Dermis blood vessel endothelial cell (primary cell): ENCODE results near the gene PDE4B. TPM values are rescaled to one million over a fixed set of nuclear protein-coding genes. Genes with fewer than 3 reads are reported as not detected.
A peak's percentile ranks its signal among the peaks of the same experiment; 100 is the strongest.

Source experiments
- DNase-seq: peaks from one replicate; pipeline ENCODE4 v3.0.0; 2010
- total RNA-seq: library from RNA; depleted of rRNA; stranded (reverse); fragments of >200 nt; gene quantifications from 2 replicates; pipeline ENCODE4 v1.2.3, GENCODE V29; 2014

PDE4B gene
- total RNA-seq, 1 donor from 2014 or later = 156 TPM

DNA sequence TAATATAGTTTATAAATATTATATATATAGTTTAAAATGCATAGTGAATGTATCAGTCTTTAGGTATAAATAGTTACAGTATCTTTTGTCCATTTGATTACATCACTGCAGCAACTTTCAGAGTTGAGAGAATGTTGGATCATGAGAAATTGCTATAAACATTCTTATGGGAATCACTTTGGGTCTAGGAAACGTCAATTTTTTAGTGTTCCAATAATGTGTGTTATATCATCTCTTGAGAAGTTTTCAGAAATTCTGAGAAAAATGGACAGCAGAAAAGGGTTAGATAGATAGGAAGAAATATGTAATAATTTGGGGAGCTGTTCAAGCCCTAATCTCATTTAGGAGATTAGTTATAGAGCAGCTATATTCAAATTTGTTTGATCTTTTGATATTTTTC lies 556.1 kb downstream of the PDE4B start:
- DNase-seq = no peak

- peak; percentile 65 for DNase-seq
Observed at GRCh38 chr1:66349242-66349641, 556.5 kb downstream of the PDE4B start.

DNA sequence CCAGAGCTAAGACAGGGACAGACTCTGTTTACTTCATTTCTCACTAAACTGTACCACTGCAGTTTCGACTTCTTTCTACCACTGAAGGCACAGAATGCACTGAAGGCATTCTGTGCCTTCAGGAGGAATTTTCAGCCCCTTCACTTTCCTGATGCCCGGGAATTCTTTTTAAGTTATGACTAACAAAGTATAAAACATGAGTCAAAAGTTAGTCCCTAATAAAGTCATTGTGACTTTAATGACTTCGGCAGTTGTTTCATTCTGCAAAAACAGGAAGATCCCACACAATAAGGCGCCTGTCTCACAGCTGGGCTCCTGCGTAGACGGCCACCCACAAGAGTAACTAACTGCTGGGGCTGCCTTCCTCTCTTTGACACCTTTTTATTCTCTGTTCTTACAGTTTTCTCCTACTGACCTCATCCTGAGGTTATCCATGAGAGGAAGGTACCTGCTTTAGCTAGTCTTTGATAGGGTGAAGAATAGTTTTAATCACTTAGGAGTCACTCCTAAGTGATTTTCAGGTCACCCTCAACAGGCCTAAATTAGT lies 557.4 kb downstream of the PDE4B start:
- DNase-seq = peak; percentile 90

- DNase-seq = peak; percentile 56
Observed at GRCh38 chr1:66351478-66351877, 558.8 kb downstream of the PDE4B start.

DNA sequence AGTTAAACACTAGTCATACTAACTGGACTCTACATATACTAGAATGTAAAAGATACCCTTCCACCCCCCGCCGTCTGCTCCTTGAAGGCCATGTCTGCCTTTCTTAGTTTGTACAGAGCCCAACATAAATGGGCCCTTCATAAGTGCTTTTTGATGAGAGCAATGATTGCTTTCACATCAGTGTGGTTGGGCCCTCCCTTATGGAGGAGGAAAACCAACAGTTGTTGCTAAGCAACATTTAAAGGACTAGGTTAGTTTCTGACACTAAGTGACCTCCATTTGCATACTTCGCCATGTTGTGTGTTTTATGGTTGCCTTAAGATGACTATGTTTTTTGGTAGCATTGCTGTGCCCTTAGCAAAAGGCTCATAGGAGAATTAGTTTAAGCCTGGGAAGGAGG lies 559.2 kb downstream of the PDE4B start:
- DNase-seq = peak; percentile 41

- DNase-seq = no peak
Observed at GRCh38 chr1:66352792-66353191, 560.1 kb downstream of the PDE4B start.

GRCh38 chr1:66353257-66353656 lies 560.6 kb downstream of the PDE4B start:
- peak; percentile 93 for DNase-seq

DNA sequence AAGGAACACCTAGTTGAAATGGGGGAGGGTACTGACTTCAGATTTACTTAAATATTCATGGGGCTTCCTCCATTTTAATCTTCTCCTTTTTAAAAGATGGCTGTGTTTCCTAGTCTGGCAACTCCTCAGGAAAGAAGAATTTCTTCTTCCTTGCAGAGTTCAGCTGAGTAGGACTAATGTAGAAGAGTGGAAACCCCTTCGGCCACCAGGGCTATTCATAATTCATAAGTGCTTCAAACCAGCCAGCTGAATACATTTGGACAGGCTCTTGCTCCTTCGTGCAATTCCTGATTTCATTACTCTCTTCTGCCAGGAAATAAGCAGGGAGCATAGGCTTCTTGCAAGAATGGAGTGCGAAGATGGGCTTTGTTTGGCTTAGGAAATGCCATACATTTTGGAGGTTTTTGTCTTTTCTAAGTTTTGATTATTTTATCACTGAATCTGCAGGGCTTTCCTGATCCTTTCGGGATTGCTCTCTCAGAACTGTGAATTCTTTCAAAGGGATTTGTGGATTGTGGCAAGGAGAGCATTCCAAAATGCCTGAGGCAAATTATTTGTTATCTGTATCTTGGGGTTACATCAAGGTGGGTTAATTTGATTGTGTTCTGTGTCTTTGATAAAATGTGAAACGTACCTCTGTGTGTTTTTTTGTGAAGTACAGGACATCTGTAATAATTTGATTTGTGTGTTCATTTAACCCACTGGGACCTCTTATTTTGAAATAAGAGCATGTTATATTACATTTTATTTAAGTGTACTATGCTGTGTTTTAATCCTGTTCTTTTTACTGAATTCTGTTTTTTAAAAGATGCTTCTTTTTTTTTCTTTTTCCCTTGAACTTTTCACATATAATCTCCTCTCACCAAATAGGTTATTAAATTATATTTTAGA lies 561.9 kb downstream of the PDE4B start:
- DNase-seq = peak; percentile 71

DNA sequence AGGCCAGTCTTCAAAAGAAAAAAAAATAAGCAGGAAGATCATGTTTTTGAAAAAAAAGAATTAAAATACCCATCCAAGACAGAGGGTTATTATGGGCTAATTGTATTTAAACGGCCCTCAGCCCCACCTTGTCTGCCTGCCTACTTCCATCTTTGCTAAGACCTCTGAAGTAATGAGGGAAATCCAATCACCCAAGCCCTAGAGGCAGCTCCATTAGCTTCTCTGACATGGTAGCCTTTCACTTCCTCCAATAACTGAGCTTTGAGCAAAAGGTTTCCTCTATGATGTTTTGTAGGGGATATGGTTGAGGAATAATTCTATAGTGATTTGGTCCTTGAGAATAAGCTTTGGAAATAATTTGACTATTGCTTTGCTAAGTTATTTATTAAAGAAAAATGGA lies 563.1 kb downstream of the PDE4B start:
- no peak for DNase-seq

- no peak for DNase-seq
Observed at GRCh38 chr1:66356605-66357004, 563.9 kb downstream of the PDE4B start.

DNA sequence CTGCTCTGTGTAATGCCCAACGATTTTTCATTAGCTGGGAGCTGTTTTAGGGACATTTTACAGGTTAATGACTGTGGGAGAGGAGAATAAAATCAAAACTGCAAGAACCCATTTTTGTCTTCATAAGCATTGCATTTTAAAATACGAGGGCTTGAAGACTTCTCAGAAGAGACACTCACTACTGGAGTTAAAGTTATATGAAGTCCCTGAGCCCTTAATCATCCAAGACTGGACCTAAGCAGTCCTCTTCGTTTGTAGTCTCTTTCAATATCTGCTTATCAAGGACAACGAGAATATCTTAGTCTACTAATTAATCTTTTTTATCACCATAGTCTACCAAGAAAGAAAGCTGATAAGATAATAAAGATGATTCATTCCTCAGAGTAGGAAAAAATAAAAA lies 564.3 kb downstream of the PDE4B start:
- no peak for DNase-seq

GRCh38 chr1:66357478-66358197 lies 564.9 kb downstream of the PDE4B start:
- DNase-seq = no peak

DNA sequence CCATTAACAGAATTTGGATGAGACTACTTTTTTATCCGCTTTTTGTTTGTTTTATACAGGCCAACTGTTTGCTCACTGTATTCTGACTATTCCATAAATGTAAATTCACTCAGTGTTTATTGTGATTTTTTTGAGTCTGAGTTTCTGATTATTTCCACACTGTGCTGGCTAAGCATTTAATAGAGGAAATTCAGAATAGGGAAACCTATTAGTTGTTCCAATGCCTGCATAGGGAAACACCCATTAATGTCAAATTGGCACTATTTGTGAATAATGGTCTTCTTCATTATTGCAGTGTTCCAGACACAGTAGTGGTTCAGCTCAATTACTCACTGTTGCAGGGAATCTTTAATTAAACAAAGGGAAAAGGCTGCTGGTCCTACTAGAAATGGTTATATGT lies 566.6 kb downstream of the PDE4B start:
- DNase-seq = no peak

GRCh38 chr1:66359815-66360214 lies 567.1 kb downstream of the PDE4B start:
- DNase-seq = no peak

DNA sequence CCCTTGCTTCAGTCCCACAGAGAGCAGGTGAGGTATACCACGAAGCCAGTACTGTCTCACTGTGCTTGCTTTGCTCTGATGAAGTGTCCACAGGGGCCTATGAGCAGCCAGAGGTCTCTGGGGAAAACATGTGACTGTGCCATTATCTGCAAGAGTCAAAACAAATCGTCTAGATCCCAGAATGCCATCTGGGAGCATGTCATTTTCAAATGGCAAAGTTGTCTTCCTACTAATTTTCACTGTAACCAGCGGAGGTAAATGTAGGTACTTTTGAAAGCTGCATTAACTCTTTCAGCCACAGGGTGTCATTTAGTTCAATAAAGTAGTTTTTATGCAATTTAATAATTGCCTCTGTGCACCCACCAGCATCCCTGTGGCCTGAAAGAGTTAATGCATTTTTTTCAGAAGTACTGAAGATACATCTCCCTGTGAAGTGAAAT lies 567.6 kb downstream of the PDE4B start:
- no peak for DNase-seq

- DNase-seq = no peak
Observed at GRCh38 chr1:66364578-66365391, 572.1 kb downstream of the PDE4B start.

GRCh38 chr1:66365635-66366034 lies 572.9 kb downstream of the PDE4B start:
- no peak for DNase-seq

GRCh38 chr1:66366634-66367033 lies 573.9 kb downstream of the PDE4B start:
- DNase-seq = no peak

DNA sequence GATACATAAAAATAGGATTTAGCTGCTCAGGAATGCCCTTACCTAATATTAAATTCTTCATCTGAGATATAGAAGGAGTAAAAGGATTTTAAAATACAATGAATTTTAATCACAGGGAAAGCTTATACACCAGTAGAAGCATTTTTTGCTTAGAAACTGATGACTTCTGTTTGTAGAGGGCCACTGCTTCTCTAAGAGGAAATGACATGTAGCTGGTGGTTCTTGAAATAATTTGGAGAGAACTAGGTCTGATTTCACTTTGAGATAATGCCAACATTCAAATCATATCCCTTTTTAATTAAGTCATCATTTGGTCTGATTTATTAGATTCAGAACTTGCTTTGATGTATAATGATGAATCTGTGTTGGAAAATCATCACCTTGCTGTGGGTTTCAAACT lies 574.7 kb downstream of the PDE4B start:
- DNase-seq = no peak

GRCh38 chr1:66368261-66368660 lies 575.6 kb downstream of the PDE4B start:
- DNase-seq = peak; percentile 39

GRCh38 chr1:66370462-66370971 lies 577.8 kb downstream of the PDE4B start:
- DNase-seq = peak; percentile 64

- DNase-seq = peak; percentile 94
Observed at GRCh38 chr1:66371233-66372005, 578.7 kb downstream of the PDE4B start.
